ENCODE data around the gene ADAMTS16.

Gene ADAMTS16

DNA sequence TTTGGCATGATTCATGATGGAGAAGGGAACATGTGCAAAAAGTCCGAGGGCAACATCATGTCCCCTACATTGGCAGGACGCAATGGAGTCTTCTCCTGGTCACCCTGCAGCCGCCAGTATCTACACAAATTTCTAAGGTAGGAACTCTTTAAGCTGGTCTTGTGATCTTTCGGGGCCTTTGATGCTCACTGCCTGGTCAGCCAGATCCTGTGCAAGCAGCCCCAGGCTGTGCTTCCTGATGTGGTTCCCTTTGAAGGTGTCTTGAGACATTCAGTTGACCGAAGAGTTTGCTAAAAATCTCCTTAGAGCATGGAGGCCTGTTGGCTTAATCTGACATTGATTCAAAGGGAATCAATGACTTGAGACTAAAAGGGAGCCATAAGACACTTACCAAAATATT, 60.0 kb downstream of the ADAMTS16 start:
- no peak for TF ChIP-seq SP1 (IDR thresholded peaks at IDR 0.05)
- no peak for TF ChIP-seq ZNF384 (IDR thresholded peaks at IDR 0.05)
- TF ChIP-seq L3MBTL2 (conservative IDR thresholded peaks at IDR 0.05) = no peak
- TF ChIP-seq FOXK2 (IDR thresholded peaks at IDR 0.05) = no peak
- no peak for DNase-seq (ENCODE audit: extremely low spot score)
- ChIA-PET POLR2A (no interaction called here), CTCF (no interaction called here)

DNA sequence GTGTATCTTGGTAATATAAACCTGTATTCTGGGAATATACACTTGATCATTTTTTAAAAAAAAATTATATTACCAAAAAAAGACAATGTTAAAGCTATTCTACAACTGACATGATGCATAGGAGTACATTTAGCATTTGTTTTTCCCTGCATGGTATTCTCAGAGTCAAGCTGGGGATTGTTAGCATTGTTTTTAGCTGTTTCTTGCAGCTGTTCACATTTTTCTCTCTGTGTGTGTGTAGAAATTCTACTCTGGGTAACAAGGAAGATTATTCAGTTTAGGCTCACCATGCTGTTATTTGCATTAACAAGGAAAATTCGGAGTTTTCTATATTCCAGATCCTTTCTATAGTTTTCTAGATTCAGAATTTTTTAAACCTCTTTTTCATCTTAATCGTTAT, 62.2 kb downstream of the ADAMTS16 start:
- no peak for TF ChIP-seq L3MBTL2 (conservative IDR thresholded peaks at IDR 0.05)
- no peak for TF ChIP-seq FOXM1 (IDR thresholded peaks at IDR 0.05; ENCODE audit: borderline replicate concordance)
- TF ChIP-seq SUZ12 (IDR thresholded peaks at IDR 0.05) = no peak
- POLR2A ChIA-PET = no interaction called here
- CTCF ChIA-PET = no interaction called here
- DNase-seq (ENCODE audit: extremely low spot score) = no peak

DNA sequence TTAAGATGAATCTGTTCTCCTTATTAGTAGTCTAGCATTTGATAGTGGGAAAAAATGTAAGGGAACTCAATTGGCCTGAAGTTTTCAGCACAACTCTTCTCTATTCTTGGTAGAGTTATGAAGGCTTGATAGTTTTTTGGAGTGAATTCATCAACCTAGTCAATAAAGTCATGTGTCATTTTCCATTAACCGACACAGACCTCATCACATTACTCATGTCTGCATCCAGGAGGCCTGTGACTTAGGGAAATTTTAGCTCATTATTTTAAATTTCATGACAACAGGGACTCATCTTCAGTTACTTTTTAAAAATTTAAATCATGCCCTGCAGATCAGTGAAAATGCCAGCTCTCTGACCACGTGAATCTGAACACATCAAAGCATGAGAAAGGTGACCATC, 63.3 kb downstream of the ADAMTS16 start:
- ChIA-PET CTCF (no interaction called here), POLR2A (no interaction called here)
- TF ChIP-seq ELF4 (IDR thresholded peaks at IDR 0.05) (no peak), ZNF384 (IDR thresholded peaks at IDR 0.05) (no peak), NFRKB (IDR thresholded peaks at IDR 0.05) (no peak), FOXA1 (IDR thresholded peaks at IDR 0.05) (no peak), SP1 (IDR thresholded peaks at IDR 0.05) (no peak)
- no peak for DNase-seq (ENCODE audit: extremely low spot score)

DNA sequence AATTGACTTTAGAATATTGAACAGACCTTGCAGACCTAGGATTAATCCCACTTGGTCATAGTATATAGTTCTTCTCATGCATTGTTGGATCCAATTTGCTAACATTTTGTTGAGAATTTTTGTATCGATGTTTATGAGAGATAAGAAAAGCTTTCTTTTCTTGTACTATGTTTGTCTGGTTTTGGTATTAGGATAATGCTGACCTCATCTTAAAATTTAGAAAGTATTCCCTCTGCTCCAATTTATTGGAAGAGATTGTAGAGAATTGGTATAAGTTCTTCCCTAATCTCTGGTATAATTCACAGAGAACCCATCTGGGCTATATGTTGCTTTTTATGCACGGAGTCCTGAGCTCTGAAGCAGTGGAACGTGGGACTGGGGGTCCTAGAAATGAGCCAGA, 67.7 kb downstream of the ADAMTS16 start:
- no peak for TF ChIP-seq ARNT (IDR thresholded peaks at IDR 0.05)
- TF ChIP-seq BHLHE40 (IDR thresholded peaks at IDR 0.05; ENCODE audit: borderline replicate concordance) = no peak
- ChIA-PET CTCF (no interaction called here), POLR2A (no interaction called here)
- DNase-seq (ENCODE audit: extremely low spot score) = no peak

DNA sequence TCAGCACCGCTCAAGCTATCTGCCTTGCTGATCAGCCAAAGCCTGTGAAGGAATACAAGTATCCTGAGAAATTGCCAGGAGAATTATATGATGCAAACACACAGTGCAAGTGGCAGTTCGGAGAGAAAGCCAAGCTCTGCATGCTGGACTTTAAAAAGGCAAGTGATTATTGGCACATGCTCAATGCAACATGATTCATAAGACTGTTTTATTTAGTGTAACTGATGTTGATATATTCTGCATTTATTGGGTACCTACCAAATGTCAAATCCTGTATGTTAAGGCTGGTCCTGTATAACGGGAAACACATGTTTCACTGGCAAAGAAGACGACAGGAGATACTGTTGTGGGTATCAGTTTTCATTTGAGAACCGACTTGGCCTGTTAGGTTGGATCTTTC, 69.0 kb downstream of the ADAMTS16 start:
- TF ChIP-seq HDGF (IDR thresholded peaks at IDR 0.05; ENCODE audit: borderline replicate concordance) (no peak), SUZ12 (IDR thresholded peaks at IDR 0.05) (no peak), FOXK2 (IDR thresholded peaks at IDR 0.05) (no peak), FOXM1 (IDR thresholded peaks at IDR 0.05; ENCODE audit: borderline replicate concordance) (no peak), TARDBP (IDR thresholded peaks at IDR 0.05) (no peak), ARNT (IDR thresholded peaks at IDR 0.05) (no peak), LEF1 (IDR thresholded peaks at IDR 0.05; ENCODE audit: borderline replicate concordance) (no peak), CTBP1 (IDR thresholded peaks at IDR 0.05; ENCODE audit: borderline replicate concordance) (no peak), ZNF384 (IDR thresholded peaks at IDR 0.05) (no peak), L3MBTL2 (conservative IDR thresholded peaks at IDR 0.05) (no peak), BHLHE40 (IDR thresholded peaks at IDR 0.05; ENCODE audit: borderline replicate concordance) (no peak), FOXA1 (IDR thresholded peaks at IDR 0.05) (no peak), ELF4 (IDR thresholded peaks at IDR 0.05) (no peak), SP1 (IDR thresholded peaks at IDR 0.05) (no peak), NFRKB (IDR thresholded peaks at IDR 0.05) (no peak)
- TF ChIP-seq, protein P1, sequence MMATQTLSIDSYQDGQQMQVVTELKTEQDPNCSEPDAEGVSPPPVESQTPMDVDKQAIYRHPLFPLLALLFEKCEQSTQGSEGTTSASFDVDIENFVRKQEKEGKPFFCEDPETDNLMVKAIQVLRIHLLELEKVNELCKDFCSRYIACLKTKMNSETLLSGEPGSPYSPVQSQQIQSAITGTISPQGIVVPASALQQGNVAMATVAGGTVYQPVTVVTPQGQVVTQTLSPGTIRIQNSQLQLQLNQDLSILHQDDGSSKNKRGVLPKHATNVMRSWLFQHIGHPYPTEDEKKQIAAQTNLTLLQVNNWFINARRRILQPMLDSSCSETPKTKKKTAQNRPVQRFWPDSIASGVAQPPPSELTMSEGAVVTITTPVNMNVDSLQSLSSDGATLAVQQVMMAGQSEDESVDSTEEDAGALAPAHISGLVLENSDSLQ (IDR thresholded peaks at IDR 0.05) = no peak
- no peak for DNase-seq (ENCODE audit: extremely low spot score)
- ChIA-PET CTCF (no interaction called here), POLR2A (interaction anchor here (1.3 kb wide), 1 partner anchor 14 kb away, joined by 3 read pairs; no protein-coding TSS in a partner anchor)

DNA sequence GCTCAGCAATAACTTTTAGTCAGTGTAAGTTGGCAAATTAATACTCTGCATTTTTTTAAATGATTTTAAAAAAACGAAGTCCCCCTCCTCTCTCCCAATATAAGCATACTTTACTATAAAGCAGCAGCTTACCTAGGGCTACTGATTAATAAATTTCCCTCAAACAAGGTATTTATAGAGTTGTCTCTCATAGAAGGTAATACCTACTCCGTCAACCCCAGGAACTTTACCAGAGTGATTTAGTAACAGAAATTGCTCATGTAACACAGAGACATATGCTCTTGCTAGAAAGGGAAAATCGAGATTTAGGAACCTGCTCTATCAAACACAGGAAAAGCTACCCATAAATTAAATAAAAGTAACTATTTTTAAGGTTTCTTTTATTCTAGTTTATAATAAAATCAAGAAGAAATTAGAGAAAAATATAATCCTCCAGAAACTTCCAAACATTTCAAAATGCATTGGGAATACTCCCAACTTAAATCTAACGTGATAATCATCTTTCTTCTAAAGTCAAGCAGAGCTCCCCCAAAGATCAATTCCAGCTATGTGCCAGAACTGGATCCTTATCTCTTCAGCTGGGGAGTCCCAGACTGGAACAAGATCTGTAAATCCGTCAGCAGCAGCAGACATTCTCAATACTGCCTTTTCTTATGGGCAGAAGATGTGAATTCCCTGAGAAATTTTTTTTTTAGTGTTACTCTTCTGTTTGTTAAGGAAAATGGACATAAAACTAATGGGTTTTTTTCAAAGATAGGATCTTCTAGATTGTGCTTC, 69.6 kb downstream of the ADAMTS16 start:
- no peak for DNase-seq (ENCODE audit: extremely low spot score)
- ChIA-PET POLR2A (interaction anchor here (1.3 kb wide), 1 partner anchor 14 kb away, joined by 3 read pairs; no protein-coding TSS in a partner anchor), CTCF (no interaction called here)
- TF ChIP-seq ELF4 (IDR thresholded peaks at IDR 0.05) (no peak), ARNT (IDR thresholded peaks at IDR 0.05) (no peak), LEF1 (IDR thresholded peaks at IDR 0.05; ENCODE audit: borderline replicate concordance) (no peak), L3MBTL2 (conservative IDR thresholded peaks at IDR 0.05) (no peak), HDGF (IDR thresholded peaks at IDR 0.05; ENCODE audit: borderline replicate concordance) (no peak), FOXA1 (IDR thresholded peaks at IDR 0.05) (no peak), BHLHE40 (IDR thresholded peaks at IDR 0.05; ENCODE audit: borderline replicate concordance) (no peak), ZNF384 (IDR thresholded peaks at IDR 0.05) (no peak), SUZ12 (IDR thresholded peaks at IDR 0.05) (no peak), FOXM1 (IDR thresholded peaks at IDR 0.05; ENCODE audit: borderline replicate concordance) (no peak), SP1 (IDR thresholded peaks at IDR 0.05) (no peak), FOXK2 (IDR thresholded peaks at IDR 0.05) (no peak), TARDBP (IDR thresholded peaks at IDR 0.05) (no peak), NFRKB (IDR thresholded peaks at IDR 0.05) (no peak), CTBP1 (IDR thresholded peaks at IDR 0.05; ENCODE audit: borderline replicate concordance) (no peak)
- TF ChIP-seq, protein P1 (IDR thresholded peaks at IDR 0.05) = no peak

DNA sequence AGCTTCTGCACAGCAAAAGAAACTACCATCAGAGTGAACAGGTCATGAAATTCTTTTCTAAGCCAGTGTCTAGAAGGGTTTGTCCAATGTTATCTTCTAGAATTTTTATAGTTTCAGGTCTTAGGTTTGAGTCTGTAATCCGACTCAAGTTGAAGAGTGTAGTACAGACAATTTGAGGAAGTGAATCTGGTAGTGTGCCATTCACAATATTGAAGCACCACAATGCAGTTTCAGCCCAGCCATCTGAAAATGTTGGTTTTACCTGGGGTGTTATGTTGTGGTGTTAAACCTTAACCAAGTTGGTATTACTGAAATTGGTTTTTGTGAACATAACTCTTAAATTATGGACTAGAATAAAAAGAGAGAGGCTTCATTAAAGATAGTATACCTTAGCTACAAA, 77.2 kb downstream of the ADAMTS16 start:
- TF ChIP-seq, protein P1 (IDR thresholded peaks at IDR 0.05) = no peak
- TF ChIP-seq BHLHE40 (IDR thresholded peaks at IDR 0.05; ENCODE audit: borderline replicate concordance) (no peak), L3MBTL2 (conservative IDR thresholded peaks at IDR 0.05) (no peak), TARDBP (IDR thresholded peaks at IDR 0.05) (no peak), CTBP1 (IDR thresholded peaks at IDR 0.05; ENCODE audit: borderline replicate concordance) (no peak), FOXK2 (IDR thresholded peaks at IDR 0.05) (no peak), NFRKB (IDR thresholded peaks at IDR 0.05) (no peak), FOXM1 (IDR thresholded peaks at IDR 0.05; ENCODE audit: borderline replicate concordance) (no peak), HDGF (IDR thresholded peaks at IDR 0.05; ENCODE audit: borderline replicate concordance) (no peak), ARNT (IDR thresholded peaks at IDR 0.05) (no peak)
- ChIA-PET POLR2A (no interaction called here), CTCF (no interaction called here)
- no peak for DNase-seq (ENCODE audit: extremely low spot score)
